GM23338 (cell line): ENCODE measurements around the gene PRKAA1. TPM values are rescaled to one million over a fixed set of nuclear protein-coding genes. Genes with fewer than 3 reads are reported as not detected.

Source experiments
- ATAC-seq: fragments of 200-7000 bp; cut with Tn5 transposase; 3 replicates; pipeline ENCODE4 v1.9.1; 2020
- DNase-seq: peaks from one replicate; pipeline ENCODE4 v3.0.0-alpha.2; 2015; ENCODE audit warnings: low spot score
- H2AFZ ChIP-seq: fragments of 200-600 bp; sonication (generic); 2 replicates; pipeline ENCODE4 v1.8.0; 2016; ENCODE audit warnings: antibody characterized with exemption, mild to moderate bottlenecking, moderate library complexity
- H3F3A ChIP-seq: fragments of 200-600 bp; sonication (generic); replicated peaks from 2 replicates; pipeline ENCODE4 v1.8.0; 2017; ENCODE audit warnings: antibody characterized with exemption, mixed run types, low read depth
- H3K27ac ChIP-seq: fragments of 200-600 bp; sonication (generic); 2 replicates; pipeline ENCODE4 v1.6.1; 2016; ENCODE audit warnings: low read depth
- H3K27me3 ChIP-seq: fragments of 200-600 bp; sonication (generic); 2 replicates; pipeline ENCODE4 v1.8.0; 2016; ENCODE audit warnings: mild to moderate bottlenecking, mixed run types, moderate library complexity; ENCODE audit not compliant: insufficient read depth
- H3K36me3 ChIP-seq: fragments of 200-600 bp; sonication (generic); 2 replicates; pipeline ENCODE4 v1.8.0; 2016; ENCODE audit warnings: mild to moderate bottlenecking; ENCODE audit not compliant: insufficient read depth
- H3K4me1 ChIP-seq: fragments of 200-600 bp; sonication (generic); 2 replicates; pipeline ENCODE4 v1.8.0; 2016; ENCODE audit warnings: mild to moderate bottlenecking, moderate library complexity; ENCODE audit not compliant: insufficient read depth
- H3K4me2 ChIP-seq: fragments of 200-600 bp; sonication (generic); 2 replicates; pipeline ENCODE4 v1.7.1; 2017; ENCODE audit warnings: mixed run types
- H3K4me3 ChIP-seq: fragments of 200-600 bp; sonication (generic); 2 replicates; pipeline ENCODE4 v1.6.1; 2016; ENCODE audit warnings: mixed run types
- H3K79me2 ChIP-seq: fragments of 200-600 bp; sonication (generic); replicated peaks from 2 replicates; pipeline ENCODE4 v1.8.0; 2017; ENCODE audit warnings: mild to moderate bottlenecking; ENCODE audit not compliant: insufficient read depth
- H3K9me2 ChIP-seq: fragments of 200-600 bp; sonication (generic); 2 replicates; pipeline ENCODE4 v1.8.0; 2017; ENCODE audit not compliant: insufficient read depth
- H4K20me1 ChIP-seq: fragments of 200-600 bp; sonication (generic); replicated peaks from 2 replicates; pipeline ENCODE4 v1.8.0; 2017; ENCODE audit warnings: mild to moderate bottlenecking; ENCODE audit not compliant: insufficient read depth
- H3K27ac Mint-ChIP-seq: 2 replicates; pipeline ENCODE4 v1.8.0; 2020; ENCODE audit warnings: inconsistent platforms, mild to moderate bottlenecking, moderate library complexity, mixed read lengths
- H3K27me3 Mint-ChIP-seq: 3 replicates; pipeline ENCODE4 v1.8.0; 2022; ENCODE audit warnings: low read depth, mild to moderate bottlenecking, moderate library complexity, mixed read lengths, inconsistent platforms; ENCODE audit not compliant: insufficient read depth, poor library complexity
- H3K36me3 Mint-ChIP-seq: 3 replicates; pipeline ENCODE4 v1.8.0; 2021; ENCODE audit warnings: low read depth, mild to moderate bottlenecking, inconsistent platforms, moderate library complexity, mixed read lengths
- H3K4me1 Mint-ChIP-seq: 3 replicates; pipeline ENCODE4 v1.8.0; 2020; ENCODE audit warnings: mild to moderate bottlenecking, inconsistent platforms, mixed read lengths
- H3K4me3 Mint-ChIP-seq: 3 replicates; pipeline ENCODE4 v1.8.0; 2021; ENCODE audit warnings: moderate library complexity, mild to moderate bottlenecking, inconsistent platforms, mixed read lengths
- H3K9me3 Mint-ChIP-seq: 3 replicates; pipeline ENCODE4 v1.8.0; 2020; ENCODE audit warnings: moderate library complexity, mild to moderate bottlenecking, inconsistent platforms, mixed read lengths
- CREB1 ChIP-seq: fragments of 250-450 bp; sonication (Bioruptor Pico); IDR thresholded peaks from 2 replicates; pipeline ENCODE4 v1.5.0; 2020; ENCODE audit warnings: low read depth, mild to moderate bottlenecking, moderate library complexity
- CTCF ChIP-seq, 2 experiments: fragments of 200-600 bp in 1 of 2; sonication (generic) in 1 of 2; conservative IDR thresholded peaks; 2 replicates each; pipeline versions ENCODE4 v1.5.1 to v1.6.1; 2016 to 2017; ENCODE audit warnings: antibody characterized with exemption in 2 of 2, low read depth in 2 of 2, mild to moderate bottlenecking in 2 of 2, moderate library complexity in 1 of 2
- ETS1 ChIP-seq: IDR thresholded peaks from 2 replicates; pipeline ENCODE4 v1.6.1; 2016; ENCODE audit warnings: antibody characterized with exemption
- EZH2 ChIP-seq: fragments of 200-600 bp; sonication (generic); IDR thresholded peaks from one replicate; pipeline ENCODE4 v1.8.0; 2017; ENCODE audit warnings: antibody characterized with exemption, mild to moderate bottlenecking, low read depth; ENCODE audit not compliant: unreplicated experiment
- EZH2phosphoT487 ChIP-seq: fragments of 200-600 bp; sonication (generic); IDR thresholded peaks from one replicate; pipeline ENCODE4 v1.8.1; 2018; ENCODE audit warnings: antibody characterized with exemption; ENCODE audit not compliant: unreplicated experiment
- JUNB ChIP-seq: IDR thresholded peaks from one replicate; pipeline ENCODE4 v1.6.1; 2016; ENCODE audit warnings: antibody characterized with exemption; ENCODE audit not compliant: unreplicated experiment
- NANOG ChIP-seq: IDR thresholded peaks from 2 replicates; pipeline ENCODE4 v1.6.1; 2016; ENCODE audit warnings: antibody characterized with exemption, borderline replicate concordance
- POLR2AphosphoS5 ChIP-seq: IDR thresholded peaks from 2 replicates; pipeline ENCODE4 v1.6.1; 2016; ENCODE audit warnings: antibody characterized with exemption, low read depth
- ZNF462 ChIP-seq: fragments of 250-450 bp; sonication (Bioruptor Pico); IDR thresholded peaks from 2 replicates; pipeline ENCODE4 v1.5.0; 2020; ENCODE audit warnings: mild to moderate bottlenecking, moderate library complexity
- polyA plus RNA-seq: library from polyadenylated mRNA; unstranded; fragments of >200 nt; fragmentation: Nextera tagmentation; extraction: Ambion mirVana; gene quantifications from 2 replicates; pipeline ENCODE4 v1.2.1, GENCODE V29; 2016
- total RNA-seq: library from RNA; depleted of rRNA; stranded (reverse); fragments of >200 nt; shearing (Covaris generic); gene quantifications from 2 replicates; pipeline ENCODE4 v1.2.3, GENCODE V29; 2014

Gene PRKAA1
- total and polyA plus RNA-seq, 2 experiments from 2014 or later, result 10.3 to 35.0 TPM

- H3K27ac ChIP-seq, result no peak overlapping the region
- H2AFZ ChIP-seq, result peak overlapping the region; percentile 67; the same call in 1 of the 2 replicates
- H3K36me3 ChIP-seq, result no peaks in the 10 kb centered on the region
- H3K9me3 Mint-ChIP-seq, result no peaks in the 10 kb centered on the region
- no peaks in the 10 kb centered on the region for H3K4me1 ChIP-seq
- H3K4me2 ChIP-seq, result no peak overlapping the region
- TF ChIP-seq NANOG, result no peak
- TF ChIP-seq ETS1, result no peak
- TF ChIP-seq POLR2AphosphoS5, result no peak
- no peak for TF ChIP-seq EZH2phosphoT487
- no peak for TF ChIP-seq EZH2
- no peak for TF ChIP-seq CREB1 (CRISPR knock-in tag)
- TF ChIP-seq CTCF (conservative IDR thresholded peaks at IDR 0.05; ENCODE audit: low read depth in 2 of 2), result no peak
- TF ChIP-seq ZNF462 (CRISPR knock-in tag), result no peak
- TF ChIP-seq JUNB, result no peak
- no peak overlapping the region for H3K4me3 Mint-ChIP-seq
- H3K4me1 Mint-ChIP-seq, result peaks cover 4% of the 10 kb centered on the region; the same call in 2 of the 3 replicates
- H3K9me2 ChIP-seq, result no peaks in the 10 kb centered on the region
- DNase-seq, result no peak
- 0 out of 2 replicates have a peak overlapping the region, but pooled peaks have one; percentile 6 for H3K27ac Mint-ChIP-seq
- H4K20me1 ChIP-seq, result no peaks in the 10 kb centered on the region
- no peaks in the 10 kb centered on the region for H3K36me3 Mint-ChIP-seq
- H3K79me2 ChIP-seq, result no peaks in the 10 kb centered on the region
- H3K27me3 ChIP-seq, result no peaks in the 10 kb centered on the region
- no peaks in the 10 kb centered on the region for H3F3A ChIP-seq
- peaks cover 3% of the 10 kb centered on the region for H3K27me3 Mint-ChIP-seq
- peak; percentile 62 for ATAC-seq
- H3K4me3 ChIP-seq, result no peak overlapping the region
These were observed 15.6 kb upstream of the PRKAA1 start for GRCh38 chr5:40813698-40814281.
